ENCODE measurements around the gene VSNL1.

VSNL1 gene

GRCh38 chr2:17646838-17647701 is 106.6 kb downstream of the VSNL1 start:
- Histone ChIP-seq H2BK12ac (ENCODE audit: low read length in 2 of 2) (no peak overlapping the region), H2AFZ (ENCODE audit: low read depth, low read length) (no peak overlapping the region), H3K9me3 (ENCODE audit: control insufficient read depth, low read length) (no peaks in the 10 kb centered on the region), H4K8ac (ENCODE audit: low read length) (no peak overlapping the region), H3K18ac (ENCODE audit: low read depth in 1 of 2, low read length in 2 of 2) (no peak overlapping the region), H3K36me3 (ENCODE audit: control insufficient read depth in 1 of 2, insufficient read depth in 2 of 2, low read depth in 1 of 2, low read length in 2 of 2) (peaks cover 0 to 10% of the 10 kb centered on the region in 2 experiments), H3K27ac (ENCODE audit: low read length, poor library complexity, severe bottlenecking) (no peak overlapping the region), H3K14ac (ENCODE audit: low read length in 2 of 2) (no peak overlapping the region), H2BK15ac (ENCODE audit: low read depth, poor library complexity, severe bottlenecking) (peak overlapping the region; percentile 48), H3K4me1 (ENCODE audit: control insufficient read depth, insufficient read depth, low read depth, low read length) (peaks cover 10% of the 10 kb centered on the region), H3K23ac (ENCODE audit: low read length in 2 of 2) (peak overlapping the region in 1 of 2 experiments; percentile 28), H3K4ac (ENCODE audit: low read depth in 1 of 2, low read length in 2 of 2) (peak overlapping the region in 1 of 2 experiments; percentile 19), H3K4me2 (ENCODE audit: low read length, poor library complexity, severe bottlenecking) (no peak overlapping the region), H2BK120ac (ENCODE audit: low read depth, low read length) (no peak overlapping the region), H4K91ac (ENCODE audit: low read length) (no peak overlapping the region), H2BK5ac (ENCODE audit: low read depth, low read length, poor library complexity, severe bottlenecking) (no peak overlapping the region), H3K9ac (ENCODE audit: low read length) (no peak overlapping the region), H3K27me3 (ENCODE audit: control insufficient read depth in 1 of 2, insufficient read depth in 1 of 2, low read length in 2 of 2) (no peaks in the 10 kb centered on the region), H3K4me3 (ENCODE audit: insufficient read depth in 1 of 2, low read depth in 1 of 2, low read length in 2 of 2) (no peak overlapping the region), H2AK5ac (ENCODE audit: low read length, severe bottlenecking) (no peak overlapping the region), H3K79me1 (replicated peaks; ENCODE audit: low read length, poor library complexity, severe bottlenecking) (no peaks in the 10 kb centered on the region)
- DNase-seq = no peak
- WGBS = 86% methylated on average over 5 of the region's 5 CpGs

- H3K18ac ChIP-seq (ENCODE audit: low read depth in 1 of 2, low read length in 2 of 2) = no peak overlapping the region
- H4K8ac ChIP-seq (ENCODE audit: low read length) = peak overlapping the region; percentile 39
- H2BK15ac ChIP-seq (ENCODE audit: low read depth, poor library complexity, severe bottlenecking) = no peak overlapping the region
- H2BK5ac ChIP-seq (ENCODE audit: low read depth, low read length, poor library complexity, severe bottlenecking) = no peak overlapping the region
- H3K9ac ChIP-seq (ENCODE audit: low read length) = no peak overlapping the region
- peaks cover 0 to 10% of the 10 kb centered on the region in 2 experiments for H3K36me3 ChIP-seq (ENCODE audit: control insufficient read depth in 1 of 2, insufficient read depth in 2 of 2, low read depth in 1 of 2, low read length in 2 of 2)
- no peak overlapping the region for H3K23ac ChIP-seq (ENCODE audit: low read length in 2 of 2)
- no peak overlapping the region for H3K14ac ChIP-seq (ENCODE audit: low read length in 2 of 2)
- no peak for DNase-seq
- no peak overlapping the region for H2AFZ ChIP-seq (ENCODE audit: low read depth, low read length)
- H3K27me3 ChIP-seq (ENCODE audit: control insufficient read depth in 1 of 2, insufficient read depth in 1 of 2, low read length in 2 of 2) = no peaks in the 10 kb centered on the region
- WGBS = 91% methylated on average over 1 of the region's 1 CpG
- no peak overlapping the region for H3K4me2 ChIP-seq (ENCODE audit: low read length, poor library complexity, severe bottlenecking)
- no peak overlapping the region for H2AK5ac ChIP-seq (ENCODE audit: low read length, severe bottlenecking)
- H3K4me1 ChIP-seq (ENCODE audit: control insufficient read depth, insufficient read depth, low read depth, low read length) = peaks cover 5% of the 10 kb centered on the region
- H3K4me3 ChIP-seq (ENCODE audit: insufficient read depth in 1 of 2, low read depth in 1 of 2, low read length in 2 of 2) = no peak overlapping the region
- no peaks in the 10 kb centered on the region for H3K9me3 ChIP-seq (ENCODE audit: control insufficient read depth, low read length)
- H2BK120ac ChIP-seq (ENCODE audit: low read depth, low read length) = no peak overlapping the region
- H2BK12ac ChIP-seq (ENCODE audit: low read length in 2 of 2) = no peak overlapping the region
- H3K79me1 ChIP-seq (replicated peaks; ENCODE audit: low read length, poor library complexity, severe bottlenecking) = no peaks in the 10 kb centered on the region
- H3K27ac ChIP-seq (ENCODE audit: low read length, poor library complexity, severe bottlenecking) = no peak overlapping the region
- no peak overlapping the region for H3K4ac ChIP-seq (ENCODE audit: low read depth in 1 of 2, low read length in 2 of 2)
- H4K91ac ChIP-seq (ENCODE audit: low read length) = no peak overlapping the region
These were observed 108.1 kb downstream of the VSNL1 start for GRCh38 chr2:17648581-17648980.

- Histone ChIP-seq H3K4me1 (ENCODE audit: control insufficient read depth, insufficient read depth, low read depth, low read length) (peaks cover 3% of the 10 kb centered on the region), H2BK120ac (ENCODE audit: low read depth, low read length) (no peak overlapping the region), H4K91ac (ENCODE audit: low read length) (no peak overlapping the region), H2BK15ac (ENCODE audit: low read depth, poor library complexity, severe bottlenecking) (no peak overlapping the region), H2AFZ (ENCODE audit: low read depth, low read length) (no peak overlapping the region), H2BK5ac (ENCODE audit: low read depth, low read length, poor library complexity, severe bottlenecking) (no peak overlapping the region), H2AK5ac (ENCODE audit: low read length, severe bottlenecking) (no peak overlapping the region), H3K36me3 (ENCODE audit: control insufficient read depth in 1 of 2, insufficient read depth in 2 of 2, low read depth in 1 of 2, low read length in 2 of 2) (peaks cover 0 to 10% of the 10 kb centered on the region in 2 experiments), H3K27me3 (ENCODE audit: control insufficient read depth in 1 of 2, insufficient read depth in 1 of 2, low read length in 2 of 2) (no peaks in the 10 kb centered on the region), H3K23ac (ENCODE audit: low read length in 2 of 2) (no peak overlapping the region), H3K27ac (ENCODE audit: low read length, poor library complexity, severe bottlenecking) (no peak overlapping the region), H3K4me2 (ENCODE audit: low read length, poor library complexity, severe bottlenecking) (no peak overlapping the region), H3K79me1 (replicated peaks; ENCODE audit: low read length, poor library complexity, severe bottlenecking) (no peaks in the 10 kb centered on the region), H2BK12ac (ENCODE audit: low read length in 2 of 2) (no peak overlapping the region), H4K8ac (ENCODE audit: low read length) (no peak overlapping the region), H3K14ac (ENCODE audit: low read length in 2 of 2) (no peak overlapping the region), H3K4ac (ENCODE audit: low read depth in 1 of 2, low read length in 2 of 2) (no peak overlapping the region), H3K9me3 (ENCODE audit: control insufficient read depth, low read length) (no peaks in the 10 kb centered on the region), H3K9ac (ENCODE audit: low read length) (no peak overlapping the region), H3K18ac (ENCODE audit: low read depth in 1 of 2, low read length in 2 of 2) (no peak overlapping the region), H3K4me3 (ENCODE audit: insufficient read depth in 1 of 2, low read depth in 1 of 2, low read length in 2 of 2) (no peak overlapping the region)
- 97% methylated on average over 11 of the region's 11 CpGs for WGBS
- no peak for DNase-seq
These were observed 108.5 kb downstream of the VSNL1 start for GRCh38 chr2:17649026-17649425.

- Histone ChIP-seq H3K27ac (ENCODE audit: low read length, poor library complexity, severe bottlenecking) (no peak overlapping the region), H3K9ac (ENCODE audit: low read length) (no peak overlapping the region), H2BK5ac (ENCODE audit: low read depth, low read length, poor library complexity, severe bottlenecking) (no peak overlapping the region), H3K23ac (ENCODE audit: low read length in 2 of 2) (no peak overlapping the region), H4K8ac (ENCODE audit: low read length) (no peak overlapping the region), H3K27me3 (ENCODE audit: control insufficient read depth in 1 of 2, insufficient read depth in 1 of 2, low read length in 2 of 2) (no peaks in the 10 kb centered on the region), H3K36me3 (ENCODE audit: control insufficient read depth in 1 of 2, insufficient read depth in 2 of 2, low read depth in 1 of 2, low read length in 2 of 2) (peaks cover 0 to 10% of the 10 kb centered on the region in 2 experiments), H2AK5ac (ENCODE audit: low read length, severe bottlenecking) (no peak overlapping the region), H2AFZ (ENCODE audit: low read depth, low read length) (no peak overlapping the region), H2BK12ac (ENCODE audit: low read length in 2 of 2) (no peak overlapping the region), H4K91ac (ENCODE audit: low read length) (no peak overlapping the region), H3K4ac (ENCODE audit: low read depth in 1 of 2, low read length in 2 of 2) (no peak overlapping the region), H3K14ac (ENCODE audit: low read length in 2 of 2) (no peak overlapping the region), H3K4me3 (ENCODE audit: insufficient read depth in 1 of 2, low read depth in 1 of 2, low read length in 2 of 2) (no peak overlapping the region), H2BK15ac (ENCODE audit: low read depth, poor library complexity, severe bottlenecking) (peak overlapping the region; percentile 19), H3K4me2 (ENCODE audit: low read length, poor library complexity, severe bottlenecking) (no peak overlapping the region), H3K79me1 (replicated peaks; ENCODE audit: low read length, poor library complexity, severe bottlenecking) (peaks cover 1% of the 10 kb centered on the region), H2BK120ac (ENCODE audit: low read depth, low read length) (no peak overlapping the region), H3K9me3 (ENCODE audit: control insufficient read depth, low read length) (no peaks in the 10 kb centered on the region), H3K18ac (ENCODE audit: low read depth in 1 of 2, low read length in 2 of 2) (no peak overlapping the region), H3K4me1 (ENCODE audit: control insufficient read depth, insufficient read depth, low read depth, low read length) (no peaks in the 10 kb centered on the region)
- WGBS = 89% methylated on average over 9 of the region's 9 CpGs
- DNase-seq = no peak
These were observed 112.3 kb downstream of the VSNL1 start for GRCh38 chr2:17652681-17653394.

Data from mesenchymal stem cell (in vitro differentiated cells and primary cell).